GM19328 (cell line): ENCODE data around the gene SCYL3.
"Not testable (repeated sequence)": the region's sequence is repeated elsewhere in the genome, so short reads cannot be mapped to it uniquely, and the experiment has no call there.

Source experiments
- ATAC-seq: cut with Tn5 transposase; IDR thresholded peaks from one replicate; pipeline ENCODE4 v1.9.1; 2021; ENCODE audit warnings: mild to moderate bottlenecking, moderate library complexity; ENCODE audit not compliant: unreplicated experiment

Gene SCYL3

DNA sequence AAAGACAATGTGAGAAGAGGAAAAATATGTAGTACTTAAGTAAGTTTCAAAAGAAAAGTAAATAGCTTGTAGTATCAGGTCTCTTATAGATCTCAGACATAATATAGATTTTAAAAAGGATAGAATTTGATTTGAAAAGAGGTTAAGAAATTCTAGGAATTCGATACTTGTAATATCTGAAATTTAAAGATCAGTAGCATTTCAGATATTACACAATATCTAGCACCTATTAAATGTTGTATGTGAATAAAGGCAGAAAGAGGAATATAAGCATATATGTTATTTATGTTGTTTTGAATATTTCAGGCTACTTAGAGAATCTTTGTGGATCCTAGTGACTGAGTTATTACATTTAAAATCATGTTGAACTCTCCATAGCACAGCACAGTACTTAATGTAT is 64.0 kb downstream of the SCYL3 start:
- ATAC-seq = no peak

DNA sequence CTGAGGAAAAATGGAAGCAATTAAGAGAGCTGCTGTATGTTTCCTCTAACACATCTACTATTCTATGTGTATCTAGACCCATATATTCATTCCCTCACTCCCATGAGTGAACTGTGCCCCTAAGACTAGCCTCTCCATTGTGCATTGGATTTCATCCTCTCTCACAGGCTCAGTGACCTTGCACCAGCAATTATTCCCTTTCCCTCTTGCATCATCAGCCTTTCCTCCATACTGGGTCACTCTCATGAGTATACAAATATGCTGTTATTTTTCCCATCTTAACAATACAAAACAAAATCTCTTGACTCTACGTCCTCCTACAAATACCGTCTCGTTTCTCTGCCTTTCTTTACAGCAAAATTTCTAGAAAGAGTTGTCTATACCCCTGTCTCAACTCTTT is 69.5 kb downstream of the SCYL3 start:
- ATAC-seq = no peak

DNA sequence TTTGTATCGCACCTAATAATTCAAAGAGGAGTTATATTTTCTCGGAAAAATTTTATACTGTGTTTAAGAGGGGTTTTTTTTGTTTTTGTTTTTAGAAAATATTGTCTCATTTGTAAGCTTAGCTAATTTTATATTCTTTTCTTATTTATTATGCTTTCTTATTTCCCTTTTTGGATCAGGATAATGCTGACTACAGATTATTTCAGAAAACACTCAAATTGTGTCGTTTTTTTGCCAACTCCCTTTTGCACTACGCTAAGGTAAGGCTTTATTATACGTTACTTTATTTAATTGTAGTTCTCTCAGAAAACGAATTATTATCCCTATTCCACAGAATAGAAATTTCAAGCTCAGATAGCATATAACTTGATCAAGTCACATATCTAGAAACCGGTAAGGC is 72.2 kb downstream of the SCYL3 start:
- no peak for ATAC-seq

DNA sequence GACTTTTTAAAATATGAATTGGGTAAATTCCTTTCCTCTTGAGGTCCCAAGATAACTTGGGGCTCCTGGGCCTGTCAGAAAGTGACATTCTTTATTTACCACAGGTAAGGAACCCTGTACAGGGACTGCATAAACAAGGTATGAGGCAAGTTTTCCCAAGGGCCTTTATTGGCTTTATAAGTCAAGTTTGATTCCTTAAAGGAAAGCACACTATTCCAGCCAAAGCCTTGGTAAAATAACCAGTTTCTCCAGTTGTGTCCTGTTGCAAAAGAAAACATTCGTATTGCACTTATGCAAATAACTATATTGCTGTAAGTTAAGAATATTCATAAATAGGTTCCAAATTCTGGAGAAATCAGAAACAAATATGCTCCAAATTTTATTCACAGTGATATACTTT is 77.1 kb downstream of the SCYL3 start:
- ATAC-seq = no peak

DNA sequence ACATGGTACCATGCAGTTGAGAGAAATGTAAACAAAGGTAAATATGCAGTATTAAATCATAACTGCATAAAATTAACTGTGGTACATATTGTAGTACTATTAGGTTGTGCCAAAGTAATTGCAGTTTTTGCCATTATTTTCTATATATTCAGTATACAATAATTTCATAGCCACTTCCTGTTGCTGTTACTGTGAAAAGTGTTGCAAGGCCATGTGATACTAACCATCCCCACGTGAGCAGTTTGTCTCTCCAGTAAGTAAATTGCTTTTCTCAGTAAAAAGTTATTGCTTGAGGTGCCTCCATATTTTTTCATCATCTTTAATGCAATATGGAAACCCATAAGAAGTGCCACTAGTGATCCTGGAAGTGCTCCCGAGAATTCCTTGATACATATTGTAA is 79.4 kb downstream of the SCYL3 start:
- ATAC-seq = no peak

DNA sequence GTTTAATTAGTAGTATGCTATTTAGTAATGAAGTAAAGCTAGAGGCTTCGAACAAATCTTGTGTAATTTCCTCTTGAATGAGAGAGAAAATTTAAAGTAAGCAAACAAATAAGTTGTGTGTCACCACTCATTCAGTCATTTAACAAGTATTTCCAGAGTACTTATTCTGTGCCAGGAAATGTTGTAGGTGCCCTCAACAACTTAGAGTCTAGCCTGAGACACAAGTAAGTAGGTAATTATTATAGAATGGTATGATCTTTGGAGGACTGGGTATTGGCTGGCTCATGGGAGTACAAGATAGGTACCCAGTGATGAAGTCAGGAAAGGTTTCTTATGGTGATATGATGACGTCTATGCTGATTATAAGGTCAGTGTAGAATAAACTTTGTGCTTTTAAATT is 81.6 kb downstream of the SCYL3 start:
- no peak for ATAC-seq

DNA sequence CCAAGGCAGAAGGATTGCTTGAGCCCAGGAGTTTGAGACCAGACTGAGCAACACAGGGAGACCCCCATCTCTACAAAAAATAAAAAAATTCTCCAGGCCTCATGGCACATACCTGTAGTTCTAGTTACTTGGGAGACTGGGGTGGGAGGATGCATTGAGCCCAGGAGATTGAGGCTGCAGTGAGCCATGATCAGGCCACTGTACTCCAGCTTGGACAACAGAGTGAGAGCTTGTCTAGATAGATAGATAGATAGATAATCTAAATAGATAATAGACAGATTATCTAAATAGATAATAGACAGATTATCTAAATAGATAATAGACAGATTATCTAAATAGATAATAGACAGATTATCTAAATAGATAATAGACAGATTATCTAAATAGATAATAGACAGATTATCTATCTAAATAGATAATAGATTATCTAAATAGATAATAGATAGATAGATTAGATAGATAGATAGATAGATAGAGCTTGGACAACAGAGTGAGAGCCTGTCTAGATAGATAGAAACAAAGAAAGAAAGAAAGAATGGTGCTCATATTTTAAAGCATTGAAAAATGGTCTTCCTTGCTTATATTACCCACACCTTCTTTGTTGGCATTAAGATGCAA is 82.2 kb downstream of the SCYL3 start:
- not testable (repeated sequence) for ATAC-seq

DNA sequence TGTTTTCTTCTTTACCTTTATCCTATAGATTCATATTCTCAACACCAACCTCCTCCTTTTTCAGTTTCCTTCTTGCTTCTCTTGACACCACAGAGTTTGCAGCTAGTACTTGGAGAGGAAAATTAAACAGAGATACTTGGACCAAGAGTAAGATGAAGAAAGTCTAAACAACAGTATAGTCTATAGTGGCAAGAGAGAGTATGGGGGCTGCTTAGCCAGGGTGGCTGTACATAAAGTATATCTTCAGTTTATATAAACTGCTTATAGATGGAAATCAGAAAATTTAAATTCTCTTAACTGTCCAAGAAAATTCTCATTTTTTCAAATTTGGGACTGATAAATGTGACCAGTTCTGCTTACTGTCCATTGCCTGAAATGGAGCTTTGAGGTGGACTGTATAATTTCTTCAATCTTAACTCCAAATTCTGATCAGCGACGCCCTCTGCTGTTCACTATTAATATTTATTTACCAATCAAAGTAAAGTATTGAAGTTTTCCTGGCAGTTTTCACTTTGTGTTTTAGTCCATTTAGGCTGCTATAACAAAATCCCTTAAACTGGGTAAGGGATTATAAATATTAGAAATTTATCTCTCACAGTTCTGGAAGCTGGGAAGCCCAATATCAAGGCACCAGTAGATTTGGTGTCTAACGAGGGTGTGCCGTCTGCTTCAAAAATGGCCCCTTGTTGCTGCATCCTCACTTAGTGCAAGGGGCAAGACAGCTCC is 84.2 kb downstream of the SCYL3 start:
- no peak for ATAC-seq

DNA sequence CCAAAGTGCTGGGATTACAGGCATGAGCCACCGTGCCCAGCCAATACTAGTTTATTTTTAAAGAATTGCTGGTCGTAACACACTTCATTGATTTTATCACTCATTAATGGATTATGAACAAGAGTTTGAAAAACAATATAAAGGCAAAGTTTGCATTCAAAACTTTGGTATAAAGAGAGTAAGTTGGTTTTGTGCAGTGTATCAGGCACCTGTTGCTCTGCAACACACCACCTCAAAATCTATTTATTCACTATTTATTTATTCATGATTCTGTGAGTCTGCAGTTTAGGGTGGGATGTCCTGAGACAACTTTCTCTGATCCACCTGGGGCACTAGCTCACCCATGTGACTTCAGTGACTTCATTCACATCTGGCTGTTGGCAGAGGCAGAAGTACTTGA is 88.8 kb downstream of the SCYL3 start:
- no peak for ATAC-seq

DNA sequence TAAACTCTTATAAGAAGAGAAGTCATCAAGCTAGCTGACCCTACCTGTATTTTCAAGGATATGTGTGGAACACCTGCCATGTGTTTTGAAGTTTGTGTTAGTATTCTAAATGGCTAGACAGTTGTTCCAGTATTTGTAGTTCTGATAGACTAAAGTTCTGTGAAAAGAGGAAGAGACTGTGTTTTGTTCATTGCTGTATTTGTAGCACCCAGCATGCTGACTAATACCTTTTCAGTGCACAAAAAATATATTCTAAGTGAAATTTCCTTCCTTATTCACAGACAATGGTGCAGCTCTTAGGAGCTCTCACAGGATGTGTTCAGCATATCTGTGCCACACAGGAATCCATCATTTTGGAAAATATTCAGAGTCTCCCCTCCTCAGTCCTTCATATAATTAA is 90.8 kb downstream of the SCYL3 start:
- no peak for ATAC-seq
